NCI-H446 (cell line): ENCODE data around the gene ITSN2.
"Not testable (repeated sequence)": the region's sequence is repeated elsewhere in the genome, so short reads cannot be mapped to it uniquely, and the experiment has no call there.

Source experiments
- DNase-seq, 2 experiments: peaks; one replicate each; lab custom pipeline; 2025; lab: John Stamatoyannopoulos, UW

ITSN2 gene

DNA sequence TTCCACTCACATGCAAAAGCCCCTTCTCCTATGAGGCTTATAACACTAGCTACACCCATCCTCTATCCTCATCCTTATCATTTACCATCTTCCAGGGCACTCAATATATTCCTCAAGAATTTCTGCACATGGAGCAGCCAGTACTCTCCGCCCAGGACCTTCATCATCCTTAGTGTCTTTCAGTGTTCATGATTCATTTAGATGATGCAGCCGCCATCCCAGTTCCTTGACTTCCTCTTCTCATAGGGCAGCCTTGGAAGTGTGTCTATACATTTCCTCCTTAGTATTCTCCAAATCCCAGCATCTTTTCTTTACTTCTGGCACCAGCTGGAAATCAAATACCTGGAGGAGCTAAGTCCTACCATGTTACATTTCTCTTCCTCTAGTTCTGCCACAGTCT is 3.0 kb upstream of the ITSN2 start:
- no peak for DNase-seq

DNA sequence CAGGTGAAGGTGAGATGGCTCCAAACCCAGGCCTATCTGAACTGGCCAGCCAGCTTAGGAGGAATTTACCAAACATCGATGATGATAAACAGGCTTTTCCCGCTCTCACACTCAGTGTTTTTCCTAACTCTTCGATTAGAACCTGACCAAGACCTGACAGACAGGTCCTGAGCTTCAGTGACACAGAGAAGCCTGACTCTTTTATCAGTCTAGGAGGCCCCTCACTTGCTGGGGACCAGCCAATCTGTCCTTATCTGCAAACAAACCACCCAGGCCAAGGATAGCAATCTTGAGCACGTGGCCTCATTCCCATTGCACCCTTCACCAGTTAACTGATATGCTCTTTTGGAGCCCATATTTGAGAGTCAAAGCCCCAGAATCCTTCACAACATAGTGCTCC is 1.9 kb upstream of the ITSN2 start:
- no peak for DNase-seq

DNA sequence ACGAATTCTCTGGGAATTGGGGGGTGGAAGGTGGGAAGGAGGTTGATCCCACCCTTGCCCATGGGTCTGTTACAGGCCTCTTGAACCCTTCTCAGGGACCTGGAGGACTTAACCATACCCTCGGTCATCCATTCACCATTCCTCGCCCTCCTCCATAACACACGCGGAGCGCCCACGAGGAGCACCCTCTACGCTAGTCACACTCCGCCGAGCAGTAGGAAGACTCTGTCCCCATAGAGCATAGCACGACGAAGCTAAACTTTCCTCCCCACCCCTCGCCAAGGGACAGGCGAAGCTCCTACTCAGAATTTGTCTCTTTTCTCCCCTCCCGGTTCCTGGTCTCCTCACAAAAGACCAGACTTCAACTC is 611 bp upstream of the ITSN2 start:
- DNase-seq = no peak

DNA sequence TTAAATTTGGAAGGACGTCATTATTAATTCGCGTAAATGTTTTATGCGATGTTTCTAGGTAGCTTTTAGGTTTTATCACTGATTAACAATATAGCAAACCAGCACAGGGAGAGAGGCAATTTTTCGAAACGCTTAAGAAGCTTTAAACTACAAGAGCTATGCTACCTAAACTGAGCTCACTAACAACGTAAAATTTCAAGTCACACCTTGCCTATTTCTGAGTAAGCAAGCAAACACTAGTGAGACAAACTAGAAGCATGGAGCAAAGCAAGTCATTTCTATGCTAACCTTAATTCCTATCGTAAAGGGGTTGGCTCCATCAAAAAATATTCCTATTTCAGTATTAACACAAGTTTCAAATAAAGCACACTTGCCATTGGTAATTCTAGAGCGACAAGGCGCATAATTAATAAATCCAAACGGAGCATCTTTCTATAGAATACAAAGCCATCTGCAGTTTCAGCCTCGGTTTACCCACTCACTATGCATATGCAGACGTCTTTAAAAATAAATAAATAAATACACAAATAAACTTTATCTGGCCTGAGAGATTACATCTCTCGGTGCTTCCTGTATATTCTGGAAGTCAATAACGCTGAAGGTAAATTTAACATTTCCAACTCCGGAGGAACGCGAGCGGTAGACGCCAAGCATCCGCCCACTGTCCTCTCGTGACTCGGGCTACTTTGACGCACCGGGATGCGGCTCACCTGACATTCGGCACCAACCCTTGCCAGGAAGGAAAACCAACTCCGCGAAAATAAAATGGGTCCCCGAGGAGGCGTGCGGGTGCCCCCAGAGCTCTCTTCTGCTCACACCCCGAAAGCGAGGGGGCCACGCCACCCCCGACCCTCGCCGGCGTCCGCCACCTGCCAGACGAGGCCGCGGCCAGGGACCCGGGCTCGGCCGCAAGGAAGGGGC is 947 bp downstream of the ITSN2 start:
- DNase-seq = no peak

DNA sequence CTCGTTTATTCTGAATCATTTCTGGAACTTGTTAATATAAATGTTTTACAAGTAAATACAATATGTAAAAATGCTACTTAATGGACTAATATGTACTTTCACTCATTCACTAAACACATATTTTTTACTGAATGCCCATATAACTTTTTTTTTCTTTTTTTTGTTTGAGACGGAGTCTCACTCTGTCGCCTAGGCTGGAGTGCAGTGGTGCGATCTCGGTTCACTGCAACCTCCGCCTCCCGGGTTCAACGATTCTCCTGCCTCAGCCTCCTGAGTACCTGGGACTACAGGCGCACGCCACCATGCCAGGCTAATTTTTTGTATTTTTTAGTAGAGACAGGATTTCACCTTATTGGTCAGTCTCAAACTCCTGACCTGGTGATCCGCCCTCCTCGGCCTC is 2.6 kb downstream of the ITSN2 start:
- not testable (repeated sequence) for DNase-seq

DNA sequence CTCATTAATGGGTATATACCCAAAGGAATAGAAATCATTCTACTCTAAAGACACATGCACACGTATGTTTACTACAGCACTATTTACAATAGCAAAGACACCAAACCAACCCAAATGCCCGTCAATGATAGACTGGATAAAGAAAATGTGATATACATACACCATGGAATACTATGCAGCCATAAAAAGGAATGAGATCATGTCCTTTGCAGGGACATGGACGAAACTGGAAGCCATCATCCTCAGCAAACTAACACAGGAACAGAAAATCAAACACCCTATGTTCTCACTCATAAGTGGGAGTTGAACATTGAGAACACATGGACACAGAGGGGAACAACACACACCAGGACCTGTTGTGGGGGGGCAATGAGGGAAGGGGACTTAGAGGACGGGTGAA is 3.2 kb downstream of the ITSN2 start:
- not testable (repeated sequence) for DNase-seq

DNA sequence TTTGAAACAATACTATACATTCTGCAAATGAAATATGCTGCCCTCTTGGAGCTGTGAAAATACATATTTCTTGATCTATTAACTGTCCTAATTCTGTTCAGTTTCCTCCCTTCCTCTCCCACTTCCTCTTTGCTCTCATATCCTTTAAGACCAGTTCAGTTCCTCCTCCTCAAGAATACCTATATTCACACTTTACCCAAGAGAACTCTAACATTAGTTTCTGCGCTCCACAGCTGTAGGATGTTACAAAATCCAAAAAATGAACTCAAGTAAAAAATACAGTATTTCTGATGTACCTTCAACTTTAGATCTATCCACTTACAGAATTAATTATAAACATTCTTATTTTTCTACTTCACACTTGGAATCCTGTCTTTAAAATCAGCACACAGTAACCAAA is 5.4 kb downstream of the ITSN2 start:
- no peak for DNase-seq

DNA sequence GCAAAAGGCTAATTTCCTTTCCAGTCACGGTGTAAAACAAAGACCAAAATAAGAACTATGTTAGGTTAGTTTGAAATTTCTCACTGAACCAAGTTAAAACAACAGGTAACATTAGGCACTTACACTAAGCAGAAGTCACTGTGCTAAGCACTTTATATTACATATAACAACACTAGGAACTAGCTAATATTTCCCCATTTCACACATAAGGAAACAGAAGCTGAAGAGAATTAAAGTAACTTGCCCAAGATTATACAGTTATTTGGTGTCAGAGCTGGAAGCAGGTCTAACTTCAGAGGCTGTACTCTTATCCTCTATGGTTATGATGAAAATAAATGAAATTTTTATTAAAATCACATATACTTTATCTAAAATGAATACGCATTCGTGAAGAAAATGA is 5.9 kb downstream of the ITSN2 start:
- no peak for DNase-seq

DNA sequence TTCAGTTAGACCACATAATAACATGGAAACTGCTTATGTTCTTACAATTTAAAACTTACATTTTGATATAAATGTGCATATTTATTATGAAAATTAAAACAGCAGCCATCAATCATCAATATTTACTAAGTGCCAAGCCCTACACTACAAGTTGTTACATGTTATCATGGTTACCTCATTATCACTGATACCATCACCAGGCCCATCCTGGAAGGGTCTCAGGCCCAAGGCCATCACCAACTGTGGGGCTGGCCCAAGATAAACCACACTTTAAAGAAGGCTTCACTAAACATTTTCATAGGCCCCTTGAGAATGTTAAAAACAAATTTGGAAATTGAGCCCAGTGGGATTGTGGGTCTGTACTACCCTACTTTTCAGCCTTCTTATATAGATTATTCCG is 6.4 kb downstream of the ITSN2 start:
- no peak for DNase-seq

DNA sequence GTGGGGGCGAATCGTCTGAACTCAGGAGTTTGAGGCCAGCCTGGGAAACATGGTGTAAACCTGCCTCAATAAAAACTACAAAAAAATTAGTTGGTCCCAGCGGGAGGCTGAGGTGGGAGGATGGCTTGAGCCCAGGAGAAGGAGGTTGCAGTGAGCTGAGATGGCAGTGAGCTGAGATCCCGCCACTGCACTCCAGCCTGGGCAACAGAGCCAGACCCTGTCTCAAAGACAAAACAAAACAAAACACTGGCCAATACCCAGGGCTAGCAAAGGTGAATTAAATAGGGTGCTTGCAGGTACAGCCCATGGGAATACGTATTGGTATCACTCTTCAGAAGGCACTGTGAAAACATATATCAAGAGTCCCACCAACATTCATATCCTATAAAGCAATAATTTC is 7.0 kb downstream of the ITSN2 start:
- DNase-seq = no peak

DNA sequence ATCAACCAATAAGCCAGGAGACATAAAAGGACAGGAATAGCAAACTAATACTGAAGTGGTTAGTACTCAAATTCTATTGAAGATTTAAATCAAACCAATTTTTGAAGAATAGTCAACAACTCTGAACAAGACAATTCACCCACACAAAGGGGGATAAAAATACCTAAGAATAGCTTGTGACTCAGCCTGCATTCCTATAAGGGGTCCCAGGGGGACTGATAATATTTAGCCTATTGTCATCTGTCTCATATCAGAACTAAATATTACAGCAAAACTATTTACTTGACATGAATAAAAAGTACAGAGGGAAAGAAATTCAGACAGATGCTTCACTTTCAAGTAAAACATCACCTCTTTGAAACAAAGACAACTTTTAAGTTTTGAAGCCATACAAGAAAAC is 7.7 kb downstream of the ITSN2 start:
- DNase-seq = no peak

DNA sequence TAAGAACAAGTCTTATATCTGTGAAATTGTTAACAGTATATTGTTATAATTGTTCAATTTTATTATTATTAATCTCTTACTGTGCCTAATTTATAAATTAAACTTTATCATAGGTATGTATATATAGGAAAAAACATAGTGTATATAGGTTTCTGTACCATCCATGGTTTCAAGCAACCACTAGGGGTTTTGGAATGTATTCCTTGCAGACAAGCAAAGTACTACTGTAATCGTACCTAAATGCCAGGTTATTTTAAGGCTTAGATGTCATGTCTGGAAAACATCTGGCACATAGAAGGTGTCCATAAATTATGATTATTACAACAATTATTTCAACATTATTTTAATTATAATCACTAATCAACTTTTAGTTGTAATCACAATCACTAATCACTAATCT is 8.4 kb downstream of the ITSN2 start:
- DNase-seq = no peak

DNA sequence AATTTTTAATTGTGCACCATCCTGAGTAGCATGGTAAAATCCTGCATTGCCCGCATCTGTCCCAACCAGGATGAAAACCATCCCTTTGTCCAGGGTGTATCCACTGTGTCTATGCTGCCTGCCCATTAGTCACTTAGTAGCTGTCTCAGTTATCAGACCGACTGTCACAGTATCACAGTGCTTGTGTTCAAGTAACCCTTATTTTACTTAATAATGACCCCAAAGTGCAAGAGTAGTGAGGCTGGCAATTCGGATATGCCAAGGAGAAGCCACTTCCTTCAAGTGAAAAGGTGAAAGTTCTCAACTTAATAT is 8.8 kb downstream of the ITSN2 start:
- DNase-seq = no peak

DNA sequence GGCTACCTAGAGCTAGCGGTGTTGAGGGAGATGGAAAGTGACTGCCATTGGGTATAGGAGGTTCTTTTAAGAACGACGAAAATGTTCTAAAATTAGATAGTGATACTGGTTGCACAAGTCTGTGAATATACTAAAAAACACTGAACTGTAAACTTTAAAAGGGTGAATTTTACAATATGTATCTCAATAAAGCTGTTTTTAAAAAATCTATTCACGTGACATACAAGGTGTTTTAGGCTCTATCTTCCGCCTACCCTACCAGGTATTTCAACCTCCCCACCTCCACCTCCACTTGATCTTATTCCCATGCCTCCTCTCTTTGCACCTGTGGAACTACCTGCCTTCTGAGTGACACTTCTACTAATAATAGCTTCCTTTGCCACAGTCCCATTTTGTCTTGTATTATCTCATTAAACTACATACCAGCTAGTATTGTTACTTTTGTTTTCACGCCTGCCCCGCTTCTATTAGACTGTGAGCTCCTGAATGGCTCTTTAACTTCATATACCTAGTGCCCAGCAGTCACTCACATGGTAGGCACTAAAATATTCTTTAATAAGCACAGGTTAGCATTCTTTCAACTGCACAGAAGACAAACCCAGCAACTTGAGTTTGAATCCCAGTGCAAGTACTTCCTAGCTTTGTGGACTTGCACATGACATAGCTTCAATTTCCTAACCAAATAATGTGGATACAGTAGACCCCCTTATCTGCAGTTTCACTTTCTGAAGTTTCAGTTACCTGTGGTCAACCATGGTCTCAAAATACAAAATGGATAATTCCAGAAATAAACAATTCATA is 9.3 kb downstream of the ITSN2 start:
- DNase-seq = no peak

DNA sequence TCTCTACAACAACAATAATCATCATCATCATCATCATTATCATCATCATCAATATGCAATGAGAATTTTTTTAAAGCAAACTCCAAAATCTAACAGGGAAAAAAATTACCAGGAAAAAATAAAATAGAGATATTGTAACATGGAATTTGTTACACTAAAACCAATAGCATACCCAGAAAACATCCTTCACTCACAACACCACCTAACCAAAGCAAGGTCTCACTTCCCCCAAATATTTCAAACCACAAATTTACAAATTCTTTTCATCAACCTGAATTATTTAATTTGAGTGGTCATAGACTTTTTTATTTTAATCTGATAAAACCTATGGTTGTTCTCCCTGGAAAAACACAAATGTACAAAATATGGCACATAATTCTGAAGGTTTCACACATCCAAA is 11.2 kb downstream of the ITSN2 start:
- no peak for DNase-seq

DNA sequence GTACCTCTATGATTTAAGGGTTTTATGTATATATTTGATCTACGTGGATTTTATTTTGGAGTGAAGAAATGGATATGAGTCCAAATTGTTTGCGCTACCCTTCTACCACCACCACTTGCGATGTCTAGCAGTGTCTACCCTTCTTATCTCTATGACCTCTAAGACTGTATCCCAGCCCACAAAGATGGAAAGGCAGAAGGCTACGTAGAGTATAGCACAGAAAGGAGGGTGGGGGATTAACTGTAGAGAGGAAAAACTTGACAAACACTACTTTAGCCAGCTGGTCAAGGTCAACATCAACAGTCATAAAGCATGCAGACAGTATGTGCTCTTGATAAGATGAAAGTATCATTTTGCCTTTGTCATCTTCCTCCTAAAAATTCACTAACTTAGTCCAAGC is 14.4 kb downstream of the ITSN2 start:
- DNase-seq = no peak

DNA sequence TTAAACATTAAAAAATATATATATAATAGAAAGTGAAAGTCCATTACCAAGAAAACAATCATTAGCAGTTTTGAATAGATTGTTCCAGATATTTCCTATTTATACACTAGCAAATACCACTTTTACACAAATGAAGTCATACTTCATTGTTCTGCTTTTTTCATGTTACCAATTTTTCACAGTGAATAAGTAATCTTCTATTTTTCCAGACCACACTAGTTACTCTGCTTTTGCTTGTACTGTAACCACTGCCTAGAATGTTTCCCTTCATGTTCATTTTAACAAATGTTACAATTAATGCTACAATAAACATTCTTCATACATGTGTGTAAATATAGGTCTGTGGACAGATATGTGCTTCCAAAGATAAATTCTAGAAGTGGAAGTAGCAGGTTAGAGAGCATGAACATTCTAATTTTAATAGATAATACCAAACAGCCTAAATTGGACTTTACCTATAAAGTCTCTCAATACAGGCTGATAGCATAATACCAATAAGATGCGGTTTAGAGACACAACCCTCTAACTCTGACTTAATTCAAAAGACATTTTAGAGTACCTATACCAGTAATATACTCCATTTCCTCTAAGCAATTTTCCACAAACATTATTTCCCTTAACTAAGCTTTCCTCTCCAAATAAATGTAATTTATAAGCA is 17.0 kb downstream of the ITSN2 start:
- no peak for DNase-seq

DNA sequence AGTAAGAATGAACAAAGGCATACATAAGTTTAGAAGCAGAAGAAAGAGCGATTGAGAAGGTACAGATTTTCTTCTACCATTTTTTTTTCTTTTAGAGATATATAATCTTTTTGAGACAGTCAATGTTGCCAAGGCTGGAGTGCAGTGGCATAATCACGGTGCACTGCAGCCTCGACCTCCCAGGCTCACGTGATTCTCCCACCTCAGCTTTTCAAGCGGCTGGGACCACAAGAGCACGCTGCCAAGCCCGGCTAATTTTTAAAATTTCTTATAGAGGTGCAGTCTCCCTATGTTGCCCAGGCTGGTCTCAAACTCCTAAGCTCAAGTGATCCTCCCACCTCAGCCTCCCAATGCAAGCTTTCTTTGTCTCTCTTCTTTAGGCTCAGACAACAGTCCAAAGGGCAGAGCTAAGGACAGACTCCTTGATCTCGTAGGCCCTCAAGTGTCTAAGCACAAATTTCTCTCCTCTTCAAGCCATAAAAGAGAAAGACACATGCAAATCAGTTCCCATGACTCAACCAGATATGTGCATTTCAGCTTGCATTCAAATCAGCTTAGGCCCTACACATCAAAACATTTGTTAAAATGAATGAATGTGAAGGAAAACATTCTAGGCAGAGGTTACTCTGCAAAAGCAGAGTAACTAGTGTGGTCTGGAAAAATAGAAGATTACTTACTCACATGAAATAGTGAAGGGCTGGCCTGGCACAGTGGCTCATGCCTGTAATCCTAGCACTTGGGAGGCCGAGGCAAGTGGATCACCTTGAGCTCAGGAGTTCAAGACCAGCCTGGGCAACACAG is 18.0 kb downstream of the ITSN2 start:
- no peak for DNase-seq

DNA sequence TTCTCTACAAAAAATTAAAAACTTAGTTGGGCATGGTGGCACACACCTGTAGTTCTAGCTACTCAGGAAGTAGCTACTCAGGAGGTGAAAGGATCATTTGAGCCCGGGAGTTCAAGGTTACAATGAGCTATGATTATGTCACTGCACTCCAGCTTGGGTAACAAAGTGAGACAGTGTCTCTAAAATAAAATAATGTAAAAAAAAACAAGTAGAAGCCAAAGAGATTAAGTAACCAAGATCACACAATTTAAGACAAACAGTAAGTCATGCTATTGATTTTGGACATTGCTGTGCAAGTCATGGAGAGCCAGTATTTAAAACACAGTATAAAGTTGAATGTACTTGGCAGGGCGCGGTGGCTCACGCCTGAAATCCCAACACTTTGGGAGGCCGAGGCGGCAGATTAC is 20.5 kb downstream of the ITSN2 start:
- DNase-seq = no peak

DNA sequence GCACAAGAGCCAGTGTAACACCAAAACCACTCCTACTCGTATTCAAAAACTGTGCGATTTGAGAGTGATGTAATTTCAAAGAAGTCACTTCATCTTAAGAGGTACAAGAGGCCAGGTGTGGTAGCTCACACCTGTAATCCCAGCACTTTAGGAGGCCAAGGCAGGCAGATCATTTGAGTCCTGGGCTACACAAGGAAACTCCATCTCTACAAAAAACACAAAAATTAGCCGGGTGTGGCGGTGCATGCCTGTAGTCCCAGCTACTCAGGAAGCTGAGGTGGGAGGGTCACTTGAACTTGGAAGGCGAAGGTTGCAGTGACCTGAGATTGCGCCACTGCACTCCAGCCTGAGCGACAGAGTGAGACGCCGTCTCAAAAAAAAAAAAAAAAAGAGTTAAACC is 21.2 kb downstream of the ITSN2 start:
- DNase-seq = not testable (repeated sequence)

DNA sequence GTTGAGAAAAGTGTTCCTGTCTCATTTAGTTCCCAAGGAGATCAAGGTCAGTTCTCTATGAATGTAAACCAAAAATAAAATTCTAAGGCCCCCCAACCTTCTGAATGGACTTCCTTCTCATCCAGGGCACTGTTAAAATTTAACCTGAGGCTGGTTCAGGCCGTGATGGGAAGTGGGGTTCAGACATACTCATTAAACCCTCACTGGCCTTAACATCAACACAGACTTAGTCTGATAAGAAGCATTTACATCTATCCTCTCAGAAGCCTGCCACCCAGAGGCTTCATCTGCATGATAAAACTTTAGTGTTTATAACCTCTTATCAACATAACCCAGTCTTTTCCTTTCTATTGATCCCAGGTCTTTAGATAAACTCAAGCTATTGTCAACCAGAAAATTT is 22.4 kb downstream of the ITSN2 start:
- DNase-seq = no peak

DNA sequence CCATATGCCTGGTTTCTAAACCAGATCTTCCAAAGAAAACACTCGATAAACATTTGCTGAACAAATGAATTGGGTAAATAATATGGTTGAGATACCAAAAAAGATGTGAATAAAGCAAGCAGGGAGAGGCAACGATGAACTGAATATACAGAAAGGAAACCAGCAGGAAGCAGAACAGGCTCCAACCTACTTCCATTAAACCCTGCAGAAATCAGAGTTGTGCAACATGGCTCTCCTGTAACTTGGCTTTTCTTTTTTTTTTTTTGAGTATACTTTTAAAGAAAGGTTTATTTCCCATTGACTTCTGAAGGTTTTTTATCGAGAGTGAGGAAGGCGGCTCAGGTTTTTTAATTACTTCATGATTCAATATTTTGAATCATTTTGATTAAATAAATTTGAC is 23.5 kb downstream of the ITSN2 start:
- no peak for DNase-seq
